GM19397 (cell line): ENCODE measurements around the gene SUPT20HL1.
"Not testable (repeated sequence)": the region's sequence is repeated elsewhere in the genome, so short reads cannot be mapped to it uniquely, and the experiment has no call there.

Experiments used
- ATAC-seq: cut with Tn5 transposase; IDR thresholded peaks from one replicate; pipeline ENCODE4 v1.9.1; 2021; ENCODE audit warnings: mild to moderate bottlenecking, moderate library complexity; ENCODE audit not compliant: unreplicated experiment

Gene SUPT20HL1

DNA sequence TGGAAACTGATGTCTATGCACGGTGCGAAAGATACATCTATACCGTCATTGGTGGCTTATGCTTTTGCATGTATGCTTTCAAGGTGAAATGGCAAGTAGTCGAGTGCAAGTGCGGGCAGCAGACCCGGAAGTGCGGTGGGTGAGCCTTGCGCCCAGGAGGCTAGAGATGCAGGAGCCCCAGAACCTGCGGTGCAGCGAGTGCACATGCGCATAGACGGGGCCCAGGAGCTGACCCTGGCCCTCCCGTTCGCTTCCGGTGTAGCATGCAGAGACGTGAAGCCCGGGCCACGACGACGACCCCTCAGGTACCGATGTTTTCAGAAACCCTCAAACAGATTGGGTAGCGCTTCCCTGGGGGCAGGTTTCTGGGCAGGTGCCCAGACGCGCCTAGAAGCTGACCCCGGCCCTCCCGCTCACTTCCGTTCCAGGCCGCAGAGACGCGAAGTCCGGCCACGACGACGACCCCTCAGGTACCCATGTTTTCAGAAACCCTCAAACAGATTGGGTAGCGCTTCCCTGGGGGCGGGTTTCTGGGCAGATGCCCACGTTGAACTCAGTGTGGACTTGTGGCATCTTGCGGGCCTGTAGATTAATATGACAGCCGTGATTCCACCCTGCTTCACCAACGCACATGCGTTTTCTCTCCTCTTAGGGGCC is 1.8 kb downstream of the SUPT20HL1 start:
- not testable (repeated sequence) for ATAC-seq

DNA sequence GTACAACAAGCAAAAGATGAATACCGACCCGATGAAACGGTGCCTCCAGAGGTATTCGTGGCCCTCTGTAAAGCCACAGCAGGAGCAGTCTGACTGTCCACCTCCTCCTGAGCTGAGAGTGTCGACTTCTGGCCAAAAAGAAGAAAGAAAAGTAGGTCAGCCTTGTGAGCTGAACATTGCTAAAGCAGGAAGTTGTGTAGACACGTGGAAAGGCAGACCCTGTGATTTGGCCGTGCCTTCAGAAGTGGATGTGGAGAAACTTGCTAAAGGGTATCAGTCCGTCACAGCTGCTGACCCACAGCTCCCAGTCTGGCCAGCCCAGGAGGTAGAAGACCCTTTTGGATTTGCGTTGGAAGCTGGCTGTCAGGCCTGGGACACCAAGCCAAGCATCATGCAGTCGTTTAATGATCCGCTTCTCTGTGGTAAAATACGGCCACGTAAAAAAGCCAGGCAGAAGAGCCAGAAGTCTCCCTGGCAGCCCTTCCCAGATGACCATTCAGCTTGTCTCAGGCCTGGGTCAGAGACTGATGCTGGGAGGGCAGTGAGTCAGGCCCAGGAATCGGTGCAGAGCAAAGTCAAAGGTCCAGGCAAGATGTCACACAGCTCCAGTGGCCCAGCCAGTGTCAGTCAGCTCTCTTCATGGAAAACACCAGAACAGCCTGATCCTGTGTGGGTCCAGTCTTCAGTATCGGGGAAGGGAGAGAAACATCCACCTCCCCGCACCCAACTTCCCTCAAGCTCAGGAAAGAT is 3.2 kb downstream of the SUPT20HL1 start:
- not testable (repeated sequence) for ATAC-seq

DNA sequence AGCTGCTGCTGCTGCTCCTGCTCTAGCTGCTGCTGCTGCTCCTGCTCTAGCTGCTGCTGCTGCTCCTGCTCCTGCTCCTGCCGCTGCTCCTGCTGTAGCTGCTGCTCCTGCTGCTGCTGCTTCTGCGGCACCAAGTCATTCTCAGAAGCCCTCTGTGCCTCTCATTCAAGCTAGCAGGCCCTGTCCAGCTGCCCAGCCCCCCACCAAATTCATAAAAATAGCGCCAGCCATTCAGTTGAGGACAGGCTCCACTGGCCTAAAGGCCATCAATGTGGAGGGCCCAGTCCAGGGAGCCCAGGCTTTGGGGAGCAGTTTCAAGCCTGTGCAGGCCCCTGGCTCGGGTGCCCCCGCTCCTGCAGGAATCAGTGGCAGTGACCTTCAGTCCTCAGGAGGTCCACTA is 3.9 kb downstream of the SUPT20HL1 start:
- ATAC-seq, result no peak

DNA sequence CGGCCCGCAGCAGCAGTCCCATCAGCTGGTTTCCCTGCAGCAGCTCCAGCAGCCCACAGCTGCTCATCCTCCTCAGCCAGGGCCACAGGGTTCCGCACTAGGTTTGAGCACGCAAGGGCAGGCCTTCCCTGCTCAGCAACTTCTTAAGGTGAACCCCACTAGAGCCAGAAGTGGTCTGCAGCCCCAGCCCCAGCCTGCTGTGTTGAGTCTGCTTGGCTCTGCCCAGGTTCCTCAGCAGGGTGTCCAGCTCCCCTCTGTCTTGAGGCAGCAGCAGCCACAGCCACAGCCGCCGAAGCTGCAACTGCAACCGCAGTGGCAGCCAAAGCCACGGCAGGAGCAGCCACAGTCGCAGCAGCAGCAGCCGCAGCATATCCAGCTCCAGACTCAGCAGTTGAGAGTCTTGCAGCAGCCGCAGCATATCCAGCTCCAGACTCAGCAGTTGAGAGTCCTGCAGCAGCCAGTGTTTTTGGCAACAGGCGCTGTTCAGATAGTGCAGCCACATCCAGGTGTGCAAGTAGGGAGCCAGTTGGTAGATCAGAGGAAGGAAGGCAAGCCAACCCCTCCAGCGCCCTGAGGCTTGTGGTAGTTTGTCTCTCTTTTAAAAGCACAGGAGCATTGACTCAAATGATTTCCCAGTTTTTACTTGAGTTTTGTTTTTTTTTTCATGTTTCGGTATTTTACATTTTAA is 4.6 kb downstream of the SUPT20HL1 start:
- no peak for ATAC-seq

DNA sequence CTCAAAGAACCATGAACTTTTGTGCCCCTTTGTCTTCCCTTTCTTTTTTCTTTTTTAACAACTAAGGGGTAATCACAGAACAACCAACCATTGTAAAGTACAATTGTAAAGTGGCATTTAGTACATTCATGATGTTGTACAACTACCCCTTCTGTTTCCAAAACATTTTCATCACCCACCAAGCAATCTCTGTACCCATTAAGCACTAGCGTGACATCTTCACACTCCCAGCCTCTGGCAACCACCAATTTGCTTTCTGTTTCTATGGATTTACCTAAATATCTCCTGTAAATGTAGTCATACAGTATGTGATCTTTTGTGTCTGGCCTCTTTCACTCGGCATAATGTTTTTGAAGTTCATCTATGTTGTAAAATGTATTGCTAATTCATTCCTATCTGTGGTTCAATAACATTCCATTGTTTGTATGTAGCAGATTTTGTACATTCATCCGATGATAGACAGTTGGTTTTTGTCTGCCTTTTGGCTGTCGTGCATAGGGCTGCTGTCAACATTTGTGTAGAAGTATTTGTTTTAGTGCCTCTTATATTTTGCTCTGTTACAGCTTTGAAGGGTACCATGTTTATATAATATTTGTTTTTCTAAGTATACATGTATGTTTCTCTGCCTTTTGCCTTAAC is 6.4 kb downstream of the SUPT20HL1 start:
- not testable (repeated sequence) for ATAC-seq

DNA sequence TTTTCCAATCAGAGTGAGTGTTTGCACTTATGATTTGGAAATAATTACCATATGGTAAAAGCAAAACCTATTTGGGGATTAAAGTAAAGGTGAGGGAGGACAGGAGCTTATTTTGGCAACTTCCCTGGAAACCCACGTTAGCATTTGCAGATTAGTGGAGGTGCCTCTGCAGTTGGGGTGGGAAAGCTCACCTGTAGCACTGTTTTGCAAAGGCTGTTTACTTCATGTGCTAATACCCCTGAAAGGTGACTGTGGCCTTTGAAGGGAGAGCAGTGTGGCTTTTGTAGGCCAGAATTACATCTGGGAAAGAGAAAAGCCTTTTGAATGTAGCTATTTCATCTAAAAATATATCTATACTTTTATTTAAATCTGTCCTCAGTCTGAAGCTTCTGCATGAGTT is 9.4 kb downstream of the SUPT20HL1 start:
- ATAC-seq, result no peak

DNA sequence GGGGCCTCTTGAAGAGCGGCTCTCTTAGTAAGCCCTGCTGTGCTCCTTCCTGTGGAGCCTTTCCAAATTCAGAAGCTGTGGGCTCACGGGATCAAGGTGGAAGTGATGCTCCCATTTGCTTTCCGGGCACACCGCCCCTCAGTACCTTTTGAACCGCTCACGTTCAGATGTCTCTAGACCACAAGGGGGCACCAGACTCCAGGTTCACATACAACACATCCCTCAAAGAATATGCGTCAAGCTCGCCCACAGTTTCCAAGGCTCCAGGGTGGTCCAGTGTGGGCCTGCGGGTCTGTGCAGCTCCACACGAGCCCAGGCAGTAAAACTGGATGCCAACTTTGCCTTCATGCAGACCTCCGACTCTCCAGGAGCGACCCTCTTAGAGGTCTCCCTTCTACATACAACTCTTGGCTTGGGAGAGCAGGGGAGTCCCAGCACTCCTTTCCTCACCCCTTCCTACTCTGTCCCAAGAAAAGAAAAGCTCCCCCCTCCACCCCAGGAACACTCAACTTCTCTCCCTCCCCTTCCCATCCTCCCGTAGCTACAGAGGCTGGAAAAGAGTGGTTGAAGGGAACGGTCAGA is 11.0 kb downstream of the SUPT20HL1 start:
- no peak for ATAC-seq

DNA sequence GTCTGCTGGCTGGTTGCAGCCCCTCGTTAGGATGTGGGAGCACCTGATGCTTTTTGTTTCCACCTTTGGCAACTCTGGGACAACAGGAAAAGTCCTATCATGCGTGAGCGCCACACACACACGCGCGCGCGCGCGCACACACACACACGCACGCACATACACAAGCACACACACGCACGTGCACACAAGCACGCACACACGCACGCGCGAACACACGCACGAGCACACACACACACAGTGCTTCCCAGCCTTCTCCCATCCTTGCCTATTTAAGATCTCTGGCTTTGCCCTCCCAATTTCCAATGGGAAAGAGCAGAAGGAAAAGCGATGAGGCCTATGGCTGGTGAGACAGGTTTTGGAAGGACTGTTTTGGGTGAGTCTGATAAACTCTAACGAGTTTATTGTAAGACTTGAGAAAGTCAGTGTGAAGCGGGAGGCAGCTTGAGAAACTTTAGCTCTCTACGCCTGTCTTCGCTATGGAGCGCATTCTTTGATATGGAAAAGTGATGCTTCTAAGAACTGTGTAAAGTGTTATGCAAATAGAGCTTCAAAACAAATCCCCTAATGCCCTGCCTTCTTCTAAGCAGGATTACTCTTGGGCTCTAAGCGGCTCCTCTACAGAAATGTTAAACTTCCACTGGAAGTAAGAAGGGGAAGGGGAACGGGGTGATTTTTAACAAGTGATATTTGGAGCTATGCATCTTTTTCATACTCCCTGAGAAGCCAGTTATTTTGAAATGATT is 11.8 kb downstream of the SUPT20HL1 start:
- ATAC-seq, result no peak

DNA sequence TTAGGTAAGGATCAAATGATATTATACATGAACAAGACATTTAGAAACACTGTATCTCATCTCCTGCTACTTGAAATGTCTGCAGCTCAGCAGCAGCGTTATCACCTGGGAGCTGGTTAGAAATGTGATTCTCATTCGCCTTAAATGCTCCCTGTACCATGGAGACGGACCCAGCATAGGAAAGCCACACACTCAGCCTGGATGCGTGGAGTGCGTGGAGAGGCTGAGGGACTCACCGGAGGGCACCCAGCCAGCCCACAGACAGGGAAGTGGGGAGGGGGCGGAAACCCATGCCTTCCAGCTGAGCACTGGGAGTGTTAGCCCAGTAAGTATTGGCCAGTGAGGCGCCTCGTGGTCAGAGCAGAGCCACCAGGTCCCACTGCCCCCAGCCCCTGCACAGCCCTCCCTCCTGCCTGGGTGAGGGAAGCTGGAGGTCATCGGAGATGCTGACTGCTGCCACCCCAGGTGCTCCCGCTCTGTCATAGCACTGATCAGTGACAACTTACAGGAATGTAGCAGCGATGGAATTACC is 15.2 kb downstream of the SUPT20HL1 start:
- no peak for ATAC-seq

DNA sequence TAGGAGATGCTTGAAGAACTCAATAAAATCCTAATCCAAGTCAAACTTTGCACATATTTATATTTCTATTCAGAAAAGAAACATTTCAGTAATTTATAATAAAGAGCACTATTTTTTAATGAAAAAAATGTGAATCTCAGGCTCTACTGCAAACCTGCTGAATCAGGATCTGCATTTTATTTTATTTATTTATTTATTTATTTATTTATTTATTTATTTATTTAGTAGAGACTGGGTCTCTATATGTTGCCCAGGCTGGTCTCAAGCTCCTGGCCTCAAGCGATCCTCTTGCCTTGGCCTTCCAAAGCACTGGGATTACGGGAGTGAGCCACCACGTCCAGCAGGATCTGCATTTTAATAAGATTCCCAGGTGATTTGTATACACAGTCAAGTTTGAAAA is 16.0 kb downstream of the SUPT20HL1 start:
- ATAC-seq, result no peak

DNA sequence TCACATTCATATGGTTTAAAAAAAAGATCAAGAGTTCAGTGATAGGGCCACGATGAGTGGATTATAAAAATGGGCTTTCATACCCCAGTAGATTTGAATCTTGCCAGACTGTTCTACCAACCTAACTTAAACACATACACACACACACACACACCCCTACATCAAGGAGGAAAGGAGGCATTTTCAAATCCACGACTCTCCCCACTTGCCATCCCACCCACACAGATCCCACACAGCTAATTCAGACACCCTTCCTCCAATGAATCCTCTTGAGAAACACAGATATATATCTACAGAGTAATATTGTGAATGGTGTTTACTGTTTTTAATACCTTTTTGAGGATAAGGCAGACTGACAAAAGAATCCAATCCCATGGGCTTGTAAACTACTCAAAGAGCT is 16.8 kb downstream of the SUPT20HL1 start:
- no peak for ATAC-seq

DNA sequence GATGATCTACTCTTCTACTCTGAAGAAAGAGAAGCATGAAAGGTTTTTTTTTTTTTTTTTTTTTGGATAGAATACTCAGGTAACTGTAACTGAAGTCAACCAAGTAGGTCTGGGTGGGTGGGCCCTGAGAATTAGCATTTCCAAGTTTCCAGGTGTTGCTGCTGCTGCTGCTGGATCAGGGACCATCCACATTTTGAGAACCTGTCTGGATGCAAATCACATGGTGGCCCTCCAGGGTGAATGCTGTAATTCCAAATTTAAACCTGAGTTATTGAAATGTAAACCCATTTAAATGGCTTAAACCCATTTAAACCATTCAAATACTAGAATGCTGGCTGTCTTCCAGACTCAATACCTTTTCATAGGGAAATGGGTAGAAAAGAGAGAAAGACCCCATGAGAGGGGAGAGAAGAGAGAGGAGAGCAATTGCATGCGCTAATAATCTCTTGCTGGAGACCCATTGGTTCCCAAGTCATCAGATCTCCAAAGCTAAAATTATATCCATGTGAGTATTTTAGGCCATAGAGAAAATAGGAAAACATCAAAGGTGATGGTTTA is 17.6 kb downstream of the SUPT20HL1 start:
- no peak for ATAC-seq

DNA sequence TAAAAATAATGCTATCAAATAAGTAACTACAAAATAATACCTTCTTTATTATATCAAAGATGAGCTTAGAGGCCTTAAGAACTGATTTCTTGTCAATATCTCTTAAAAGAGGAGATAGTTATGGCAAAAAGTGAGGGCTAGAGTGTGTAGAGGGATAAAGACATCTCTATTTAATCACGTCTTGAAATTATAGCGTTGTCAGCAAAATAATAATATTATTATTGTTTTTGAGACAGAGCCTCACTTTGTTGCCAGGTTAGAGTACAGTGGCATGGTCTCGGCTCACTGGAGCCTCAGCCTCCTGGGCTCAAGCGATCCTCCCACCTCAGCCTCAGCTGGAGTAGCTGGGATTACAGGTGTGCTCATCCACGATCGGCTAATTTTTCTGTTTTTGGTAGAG is 18.3 kb downstream of the SUPT20HL1 start:
- ATAC-seq, result no peak

DNA sequence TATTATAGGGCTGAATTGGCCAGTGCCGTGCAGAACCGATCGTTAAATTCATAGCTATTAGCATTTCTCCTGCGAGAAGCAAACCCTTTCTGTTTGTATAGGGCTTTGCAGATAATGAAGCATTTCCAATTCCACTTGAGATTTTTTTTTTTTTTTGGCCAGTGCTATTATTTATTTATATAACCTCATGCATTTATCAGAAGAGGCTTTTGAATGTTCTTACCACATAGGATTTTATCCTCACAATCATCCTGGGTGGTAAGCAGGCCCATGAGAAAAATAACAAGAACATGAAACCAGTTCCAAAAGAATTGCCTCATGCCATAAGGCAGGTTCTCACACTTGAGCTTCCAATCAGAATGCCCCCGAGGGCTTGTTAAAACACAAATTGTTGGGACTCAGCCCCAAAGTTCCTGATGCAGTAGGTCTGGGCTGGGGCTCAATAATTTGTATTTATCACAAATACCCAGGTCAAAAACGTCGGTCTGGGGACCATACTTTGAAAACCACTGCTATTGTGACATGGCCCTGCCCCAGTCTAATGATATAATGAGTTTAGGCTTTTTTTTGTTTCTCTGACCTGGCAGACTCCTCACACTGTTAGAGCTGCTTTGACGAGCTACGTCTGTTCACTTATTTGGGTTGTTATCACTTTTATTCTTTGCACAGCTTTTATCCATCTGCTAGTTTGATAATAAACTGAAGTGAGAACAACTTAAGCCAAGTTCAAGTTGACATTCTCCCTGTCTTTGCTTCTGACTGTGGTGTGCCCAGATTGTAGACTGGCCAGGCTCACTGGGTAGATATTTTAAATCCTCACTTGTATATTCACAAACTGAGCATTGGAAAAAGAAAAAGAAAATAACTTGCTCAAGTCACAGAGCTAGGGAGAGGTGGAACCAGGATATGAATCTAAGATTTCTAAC is 20.1 kb downstream of the SUPT20HL1 start:
- ATAC-seq, result no peak

DNA sequence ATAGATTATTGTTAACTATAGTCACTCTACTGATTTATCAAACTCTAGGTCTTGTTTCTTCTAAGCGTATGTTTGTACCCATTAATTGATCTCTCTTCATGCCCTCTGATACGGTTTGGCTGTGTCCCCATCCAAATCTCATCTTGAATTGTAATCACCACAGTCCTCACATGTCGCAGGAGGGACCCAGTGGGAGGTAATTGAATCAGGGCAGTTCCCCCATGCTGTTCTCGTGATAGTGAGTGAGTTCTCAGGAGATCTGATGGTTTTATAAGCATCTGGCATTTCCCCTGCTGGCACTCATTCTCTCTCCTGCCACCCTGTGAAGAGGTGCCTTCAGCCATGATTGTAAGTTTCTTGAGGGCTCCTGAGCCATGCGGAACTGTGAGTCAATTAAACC is 21.9 kb downstream of the SUPT20HL1 start:
- ATAC-seq, result not testable (repeated sequence)

DNA sequence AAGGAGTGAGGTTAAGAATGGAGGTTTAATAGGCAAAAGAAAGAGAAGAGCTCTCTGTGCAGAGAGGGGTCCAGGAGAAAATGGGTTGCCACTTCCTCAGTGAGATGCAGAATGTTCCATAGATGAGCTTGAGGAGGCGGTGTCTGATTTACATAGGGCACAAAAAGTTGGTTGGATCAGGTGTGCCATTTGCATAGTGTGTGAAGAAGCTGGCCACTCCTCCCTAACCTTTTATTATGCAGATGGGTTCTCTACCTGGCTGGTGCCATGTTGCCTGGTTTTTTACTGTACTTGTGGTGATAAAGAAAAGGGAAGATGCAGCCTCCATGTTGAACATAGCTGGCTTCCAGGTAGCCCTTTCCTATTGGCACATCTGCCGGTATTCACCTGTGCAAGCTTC is 27.3 kb downstream of the SUPT20HL1 start:
- no peak for ATAC-seq

DNA sequence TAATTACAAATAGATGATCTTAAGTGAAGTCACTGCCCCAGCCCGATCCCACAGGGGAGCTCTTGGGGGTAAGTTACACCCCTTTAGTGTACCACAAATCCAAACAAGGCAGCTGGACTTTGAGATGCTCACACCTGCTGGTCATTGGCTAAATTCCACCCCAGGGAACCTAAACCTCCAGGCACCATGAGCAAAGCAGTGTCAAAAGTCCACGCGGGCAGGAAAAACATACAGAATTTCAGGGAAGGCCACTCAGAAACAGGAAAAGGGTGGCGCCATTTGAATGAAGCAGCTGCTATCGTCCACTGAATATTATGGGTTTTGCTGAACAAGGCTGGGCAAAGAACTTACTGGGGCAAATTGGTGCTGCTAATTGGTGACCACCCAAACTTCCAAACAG is 30.9 kb downstream of the SUPT20HL1 start:
- no peak for ATAC-seq

DNA sequence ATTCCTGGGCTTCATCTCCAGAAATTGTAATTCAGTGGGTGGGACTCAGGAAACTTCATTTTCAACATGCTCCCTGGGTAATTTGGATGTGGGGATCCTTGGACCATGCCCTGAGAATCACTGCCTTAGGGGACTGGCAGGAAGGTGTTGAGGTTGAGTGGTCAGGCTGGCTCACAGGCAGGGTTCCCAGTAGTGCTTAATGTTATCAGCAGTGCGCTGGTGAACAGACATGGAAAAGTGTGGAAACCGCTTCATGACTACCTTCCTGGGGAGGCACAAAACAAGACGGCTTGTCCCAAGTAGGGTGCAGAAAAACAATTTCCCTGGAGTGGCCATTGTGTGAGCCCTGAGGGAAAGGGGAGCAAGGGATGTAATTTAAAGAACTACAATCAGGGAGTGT is 31.4 kb downstream of the SUPT20HL1 start:
- no peak for ATAC-seq

DNA sequence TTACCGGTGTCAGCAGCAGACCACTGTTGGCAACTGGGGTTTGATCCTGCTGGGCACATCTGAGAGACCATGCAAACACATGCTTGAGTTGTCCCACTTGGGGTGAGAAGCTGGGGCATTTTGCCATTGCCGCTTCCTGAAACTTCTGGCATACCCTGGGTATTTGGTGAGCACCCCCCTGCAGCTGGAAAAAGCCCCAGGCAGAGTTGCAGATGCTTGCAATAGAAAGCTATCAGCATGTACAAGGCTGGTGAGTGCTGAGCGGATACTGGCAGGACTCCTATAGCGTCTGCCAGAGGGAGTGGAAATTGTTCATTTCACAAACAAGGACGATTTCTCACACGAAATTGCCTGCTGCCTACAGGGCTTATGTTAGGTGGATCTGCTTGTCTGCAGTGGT is 32.3 kb downstream of the SUPT20HL1 start:
- no peak for ATAC-seq
